Islet precursor cell (in vitro differentiated cells): Measurements from ENCODE around the gene XYLT2.

Source experiments
- DNase-seq: peaks from one replicate; pipeline ENCODE4 v3.0.0-alpha.2; 2018

The XYLT2 gene

GRCh38 chr17:50352072-50352692 is 6.3 kb downstream of the XYLT2 start:
- peak; percentile 55 for DNase-seq

- DNase-seq: no peak
Measured at GRCh38 chr17:50352693-50353599, 7.0 kb downstream of the XYLT2 start.

- peak; percentile 48 for DNase-seq
Measured at GRCh38 chr17:50353600-50354195, 7.8 kb downstream of the XYLT2 start.

- peak; percentile 51 for DNase-seq
Measured at GRCh38 chr17:50354198-50354597, 8.3 kb downstream of the XYLT2 start.

GRCh38 chr17:50354776-50355175 is 8.8 kb downstream of the XYLT2 start:
- DNase-seq: peak; percentile 54

GRCh38 chr17:50355336-50355700 is 9.4 kb downstream of the XYLT2 start:
- DNase-seq: peak; percentile 51

- DNase-seq: peak; percentile 57
Measured at GRCh38 chr17:50355701-50356341, 9.9 kb downstream of the XYLT2 start.

- DNase-seq: peak; percentile 47
Measured at GRCh38 chr17:50356418-50356817, 10.5 kb downstream of the XYLT2 start.

- peak; percentile 53 for DNase-seq
Measured at GRCh38 chr17:50356892-50357510, 11.1 kb downstream of the XYLT2 start.

GRCh38 chr17:50358177-50358576 is 12.3 kb downstream of the XYLT2 start:
- peak; percentile 47 for DNase-seq

GRCh38 chr17:50359005-50359699 is 13.2 kb downstream of the XYLT2 start:
- DNase-seq: peak; percentile 79

- peak; percentile 53 for DNase-seq
Measured at GRCh38 chr17:50359998-50360461, 14.1 kb downstream of the XYLT2 start.

- DNase-seq: peak; percentile 58
Measured at GRCh38 chr17:50360486-50361115, 14.7 kb downstream of the XYLT2 start.

- peak; percentile 90 for DNase-seq
Measured at GRCh38 chr17:50361561-50362480, 15.9 kb downstream of the XYLT2 start.

GRCh38 chr17:50362661-50363060 is 16.7 kb downstream of the XYLT2 start:
- peak; percentile 25 for DNase-seq

- DNase-seq: peak; percentile 94
Measured at GRCh38 chr17:50363217-50364060, 17.5 kb downstream of the XYLT2 start.

GRCh38 chr17:50364061-50364458 is 18.1 kb downstream of the XYLT2 start:
- DNase-seq: no peak

GRCh38 chr17:50364715-50365114 is 18.8 kb downstream of the XYLT2 start:
- peak; percentile 89 for DNase-seq

GRCh38 chr17:50365165-50365564 is 19.2 kb downstream of the XYLT2 start:
- DNase-seq: no peak
